Measurements from ENCODE around the gene RAB6B.

Gene RAB6B

GRCh38 chr3:133894353-133895207 lies 1.1 kb downstream of the RAB6B start:
- no peak for DNase-seq (ENCODE audit: low read depth)

GRCh38 chr3:133893683-133894352 lies 1.9 kb downstream of the RAB6B start:
- DNase-seq (ENCODE audit: low read depth) = no peak

DNA sequence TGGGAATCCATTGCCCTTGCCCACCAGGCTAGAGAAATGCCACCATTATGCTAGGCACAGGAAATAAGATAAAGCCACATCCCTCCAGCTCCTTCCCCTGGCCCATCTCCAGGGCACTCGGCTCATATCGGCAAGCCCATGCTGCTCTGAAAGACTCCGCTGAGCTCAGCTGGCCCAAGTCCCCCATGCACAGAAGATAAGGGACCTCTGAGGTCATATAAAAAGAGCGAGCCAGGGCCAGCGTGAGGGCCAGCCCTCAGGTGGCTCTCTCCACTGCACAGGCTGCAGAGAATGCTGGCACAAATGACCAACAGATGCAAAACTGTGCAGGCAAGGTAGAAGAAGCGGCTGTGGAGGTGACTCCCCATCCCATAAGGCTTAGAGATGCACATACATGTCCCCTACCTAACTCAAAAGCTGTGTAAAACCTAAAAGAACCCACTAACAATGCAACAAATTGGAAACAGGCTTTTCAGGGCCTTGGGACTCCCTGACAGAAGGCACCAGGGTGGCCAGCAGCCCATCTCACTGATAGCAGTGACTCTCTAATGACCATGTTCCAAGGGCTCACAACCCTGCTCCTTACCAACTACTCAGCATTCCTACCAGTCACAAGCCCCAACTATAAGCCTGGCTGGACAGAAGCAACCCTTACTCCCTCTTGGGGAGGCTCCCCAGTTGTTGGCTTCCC lies 3.0 kb downstream of the RAB6B start:
- DNase-seq (ENCODE audit: low read depth) = no peak

DNA sequence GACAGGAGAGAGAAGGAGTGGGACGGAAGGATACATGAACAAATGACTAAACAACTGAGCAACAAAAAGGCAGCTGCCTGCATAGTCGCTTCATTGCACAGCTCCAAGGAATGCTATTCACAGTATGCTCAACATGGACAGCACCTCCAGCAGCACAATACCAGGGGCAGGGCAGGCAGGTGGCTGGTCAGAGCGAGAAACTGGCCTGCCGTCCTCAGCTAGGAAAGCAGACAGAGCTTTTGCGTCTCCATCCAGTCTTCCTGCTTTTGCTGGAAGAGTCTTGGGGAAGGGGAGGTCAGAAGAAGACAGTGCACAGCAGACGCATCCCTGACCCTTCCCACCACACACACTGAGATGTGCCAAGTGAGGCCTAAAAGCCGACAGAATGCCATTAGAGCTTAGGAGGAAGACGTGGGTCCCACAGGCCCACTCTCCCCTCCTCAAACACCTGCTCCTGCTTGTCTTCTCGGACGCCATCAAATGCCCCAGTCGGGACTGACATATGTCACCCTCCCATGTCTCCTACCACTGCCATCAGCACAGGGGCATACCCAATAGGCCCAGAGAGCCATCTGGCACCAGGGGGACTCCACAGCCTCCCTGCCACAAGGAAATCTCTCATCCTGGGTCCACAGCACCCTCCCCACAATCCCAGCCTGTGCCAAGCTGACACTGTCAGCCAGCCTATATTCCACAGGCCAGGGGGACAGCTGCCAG lies 3.9 kb downstream of the RAB6B start:
- DNase-seq (ENCODE audit: low read depth) = no peak

DNA sequence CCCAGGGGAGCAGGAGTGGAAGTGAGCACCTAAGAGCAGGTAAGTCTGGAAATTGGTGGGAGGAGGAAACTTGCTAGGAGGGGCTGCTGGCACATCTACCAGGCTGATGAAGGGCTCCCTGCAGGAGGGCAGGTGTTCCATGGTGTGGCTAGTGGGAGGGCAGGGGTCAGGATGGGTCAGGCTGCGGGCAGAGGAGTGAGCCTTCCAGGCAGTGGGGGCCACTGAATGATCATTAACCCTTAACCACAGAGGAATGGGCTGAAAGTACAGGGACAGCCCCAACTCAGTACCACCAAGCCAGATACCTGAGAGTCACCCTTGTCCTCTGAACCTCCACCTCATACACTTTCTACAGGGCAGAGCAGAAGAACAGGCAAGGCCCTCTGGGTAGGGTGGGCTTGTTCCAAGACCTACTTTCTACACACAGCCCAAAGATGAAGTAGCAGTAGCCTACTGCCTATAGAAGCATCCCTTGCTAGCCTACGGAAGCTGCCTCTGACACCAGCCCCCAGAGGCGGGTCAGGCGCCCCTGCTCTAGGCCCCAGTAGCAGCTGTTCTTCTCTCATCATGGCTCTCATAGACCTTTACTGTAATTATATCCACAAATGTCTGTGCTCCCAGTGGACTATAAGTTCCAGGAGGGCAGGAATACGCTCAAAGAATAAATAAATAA lies 4.6 kb downstream of the RAB6B start:
- DNase-seq (ENCODE audit: low read depth) = no peak

- no peak for DNase-seq (ENCODE audit: low read depth)
These were observed 5.6 kb downstream of the RAB6B start for GRCh38 chr3:133890037-133890436.

- no peak for DNase-seq (ENCODE audit: low read depth)
These were observed 6.8 kb downstream of the RAB6B start for GRCh38 chr3:133888726-133889340.

- DNase-seq (ENCODE audit: low read depth) = no peak
These were observed 7.6 kb downstream of the RAB6B start for GRCh38 chr3:133887803-133888703.

DNA sequence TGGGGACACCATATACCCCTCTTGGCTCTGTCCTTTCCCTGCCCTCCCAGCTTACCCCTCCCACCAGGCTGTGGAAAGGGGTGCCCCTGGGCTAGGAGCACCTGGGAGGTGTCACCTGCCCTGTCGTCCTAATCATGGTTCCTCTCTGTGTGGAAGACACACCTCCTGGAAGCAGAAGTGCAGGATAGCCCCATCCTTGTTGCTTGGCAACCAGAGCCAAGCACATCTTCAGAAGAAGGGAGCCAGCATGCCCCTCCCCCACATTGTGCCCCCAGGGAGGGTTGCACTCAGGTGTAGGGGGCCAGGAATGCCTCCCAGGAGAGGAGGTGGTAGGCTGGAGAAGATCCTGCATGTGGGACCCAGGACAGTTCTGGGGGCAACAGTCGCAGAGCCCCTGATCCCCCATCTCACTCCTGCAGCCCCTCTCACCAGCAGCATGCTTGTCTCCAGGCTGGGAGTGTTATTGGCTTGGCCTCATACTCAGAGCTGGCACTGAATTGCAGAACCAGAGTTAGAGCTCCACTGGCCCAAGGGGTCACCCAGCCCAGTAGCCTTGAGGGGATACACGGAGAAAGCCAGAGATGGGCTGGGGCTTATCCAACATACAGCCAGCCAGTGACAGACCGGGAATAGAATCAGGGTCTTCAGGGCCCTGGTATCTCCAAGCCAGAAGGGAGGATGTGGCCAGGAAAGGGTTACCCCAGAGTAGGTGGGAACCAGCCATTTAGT lies 8.4 kb downstream of the RAB6B start:
- no peak for DNase-seq (ENCODE audit: low read depth)

DNA sequence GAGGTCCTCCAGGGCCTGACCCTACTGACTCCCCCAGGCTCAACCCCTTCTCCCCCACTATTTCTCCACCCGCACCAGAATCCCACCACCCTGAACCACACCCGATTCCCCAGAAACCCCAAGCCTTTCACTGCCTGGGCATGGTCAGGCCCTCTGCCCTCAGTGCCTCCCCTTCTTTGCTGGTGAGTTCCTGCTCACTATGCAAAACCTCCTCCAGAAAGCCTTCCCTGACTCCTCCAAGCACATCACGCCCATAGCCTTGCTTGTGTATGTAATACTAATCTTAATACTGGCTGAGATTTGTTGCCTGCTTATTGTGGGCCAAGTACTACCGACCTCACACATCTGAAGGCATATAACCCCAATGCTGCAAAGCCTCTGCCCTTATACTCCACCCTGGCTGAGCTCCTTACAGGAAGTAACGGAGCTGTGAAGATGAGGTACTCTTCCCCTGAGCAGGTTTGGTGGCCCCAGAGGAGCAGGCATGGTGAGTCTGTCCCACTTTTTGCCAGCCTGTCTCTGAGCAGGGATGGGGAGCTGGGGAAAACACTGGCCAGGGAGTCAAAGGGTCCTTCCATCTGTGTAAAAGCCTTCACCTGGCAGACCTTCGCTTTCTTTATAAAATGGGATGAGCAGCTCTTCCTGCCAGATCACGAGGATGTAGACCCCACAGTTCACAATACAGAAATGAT lies 9.5 kb downstream of the RAB6B start:
- no peak for DNase-seq (ENCODE audit: low read depth)

DNA sequence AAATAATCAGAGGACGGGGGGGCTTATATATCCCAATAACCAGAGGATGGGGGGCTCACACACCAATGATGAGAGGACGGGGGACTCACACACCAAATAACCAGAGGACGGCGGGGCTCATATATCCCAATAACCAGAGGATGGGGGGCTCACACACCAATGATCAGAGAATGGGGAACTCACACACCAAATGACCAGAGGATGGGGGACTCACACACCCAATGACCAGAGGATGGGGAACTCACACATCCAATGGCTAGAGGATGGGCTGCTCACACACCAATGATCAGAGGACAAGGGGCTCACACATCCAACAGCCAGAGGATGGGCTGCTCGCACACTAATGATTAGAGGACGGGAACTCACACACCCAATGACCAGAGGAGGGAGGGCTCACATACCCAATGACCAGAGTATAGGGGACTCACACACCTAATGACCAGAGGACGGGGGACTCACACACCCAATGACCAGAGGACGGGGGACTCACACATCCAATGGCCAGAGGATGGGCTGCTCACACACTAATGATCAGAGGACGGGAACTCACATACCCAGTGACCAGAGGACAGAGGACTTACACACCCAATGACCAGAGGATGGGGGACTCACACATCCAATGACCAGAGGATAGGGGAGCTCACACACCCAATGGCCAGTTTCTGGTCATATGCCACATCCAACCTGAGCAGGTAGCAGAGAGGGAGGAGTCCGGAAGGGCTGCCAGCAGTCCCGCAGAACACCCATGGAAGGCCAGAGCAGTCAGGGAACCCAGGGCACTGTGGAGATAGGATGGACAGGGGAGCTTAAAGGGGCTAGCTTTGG lies 10.6 kb downstream of the RAB6B start:
- no peak for DNase-seq (ENCODE audit: low read depth)

GRCh38 chr3:133884054-133884886 lies 11.4 kb downstream of the RAB6B start:
- DNase-seq (ENCODE audit: low read depth) = no peak

DNA sequence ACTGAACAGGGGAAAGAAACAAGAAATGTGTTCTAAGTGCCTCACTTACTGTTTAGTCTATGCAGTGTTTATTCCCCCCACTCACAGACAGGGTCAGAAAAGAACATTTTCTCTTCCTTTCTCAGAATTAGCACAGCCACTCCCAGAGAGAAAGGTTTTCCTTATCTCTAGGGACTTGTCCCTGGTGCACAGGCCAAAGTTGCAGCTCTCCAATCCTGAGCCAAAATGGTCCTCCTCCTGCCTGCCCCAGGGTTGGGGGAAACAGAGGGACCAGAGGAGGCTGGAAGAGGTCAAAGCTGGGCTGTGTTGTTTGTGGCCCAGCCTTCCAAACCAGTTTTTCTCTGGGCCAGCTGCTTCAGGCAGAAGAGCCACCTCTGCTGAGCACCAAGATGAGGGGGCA lies 12.0 kb downstream of the RAB6B start:
- DNase-seq (ENCODE audit: low read depth) = no peak

- DNase-seq (ENCODE audit: low read depth) = no peak
These were observed 12.6 kb downstream of the RAB6B start for GRCh38 chr3:133882986-133883586.

DNA sequence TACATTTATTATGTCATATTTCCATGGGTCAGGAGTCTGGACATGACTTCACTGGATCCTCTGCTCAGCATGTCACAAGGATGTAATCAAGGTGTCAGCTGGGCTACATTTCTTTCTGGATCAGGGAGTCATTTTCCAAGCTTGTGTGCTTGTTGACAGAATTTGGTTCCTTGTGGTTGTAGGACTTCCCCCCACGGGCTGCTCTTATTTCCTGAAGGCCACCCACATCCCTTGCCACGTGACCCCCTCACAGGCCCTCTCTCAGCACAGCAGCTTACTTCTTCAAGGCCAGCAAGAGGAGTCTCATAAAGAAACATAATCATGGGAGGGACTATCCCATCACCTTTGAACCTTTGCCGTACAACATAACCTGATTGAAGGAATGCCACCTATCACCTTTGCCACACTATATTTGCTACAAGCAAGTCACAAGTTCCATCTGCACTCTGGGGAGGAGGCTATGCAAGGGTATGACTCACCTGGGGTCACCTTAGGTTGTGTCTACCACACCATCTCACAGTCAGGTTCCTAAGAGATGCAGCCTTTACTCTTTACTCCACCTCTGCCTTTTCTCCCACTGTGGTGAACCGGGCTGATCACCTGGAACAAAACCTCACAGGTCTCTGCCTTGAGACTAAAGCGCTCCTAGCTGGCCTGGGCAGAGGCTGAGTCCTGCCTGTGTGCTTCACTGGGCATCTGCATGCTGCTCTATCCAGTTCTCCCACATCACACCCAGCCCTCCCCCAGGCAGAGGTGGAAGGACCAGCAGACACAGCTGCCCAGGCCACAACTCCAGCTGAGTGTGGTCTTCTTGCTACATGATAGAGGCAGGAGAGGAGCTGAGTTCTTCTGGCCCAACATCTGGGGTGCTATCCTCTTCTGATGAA lies 13.5 kb downstream of the RAB6B start:
- no peak for DNase-seq (ENCODE audit: low read depth)

GRCh38 chr3:133881492-133881891 lies 14.2 kb downstream of the RAB6B start:
- no peak for DNase-seq (ENCODE audit: low read depth)

Data from stimulated activated CD8-positive, alpha-beta memory T cell treated with anti-CD3 and anti-CD28 coated beads, Interleukin-15, amount 100 ng/mL, for 1 hour (primary cell).